UCSD-AML1 (cell line): ENCODE measurements around the gene GNAZ.
"Not testable (repeated sequence)": the region's sequence is repeated elsewhere in the genome, so short reads cannot be mapped to it uniquely, and the experiment has no call there.

Source experiments
- DNase-seq: peaks from one replicate; lab custom pipeline; 2025; ENCODE audit not compliant: unreplicated experiment; lab: John Stamatoyannopoulos, UW

The GNAZ gene

GRCh38 chr22:23130697-23131096 is 60.4 kb downstream of the GNAZ start:
- DNase-seq: no peak

GRCh38 chr22:23131931-23132330 is 61.6 kb downstream of the GNAZ start:
- DNase-seq: no peak

GRCh38 chr22:23132376-23133091 is 62.2 kb downstream of the GNAZ start:
- no peak for DNase-seq

- no peak for DNase-seq
Measured at GRCh38 chr22:23133922-23134321, 63.6 kb downstream of the GNAZ start.

GRCh38 chr22:23136991-23137390 is 66.7 kb downstream of the GNAZ start:
- DNase-seq: not testable (repeated sequence)

GRCh38 chr22:23137468-23137867 is 67.1 kb downstream of the GNAZ start:
- no peak for DNase-seq

- DNase-seq: peak; percentile 40
Measured at GRCh38 chr22:23137905-23138561, 67.7 kb downstream of the GNAZ start.

GRCh38 chr22:23138584-23139435 is 68.5 kb downstream of the GNAZ start:
- DNase-seq: no peak

- DNase-seq: no peak
Measured at GRCh38 chr22:23140385-23140784, 70.1 kb downstream of the GNAZ start.

- DNase-seq: no peak
Measured at GRCh38 chr22:23142546-23143105, 72.3 kb downstream of the GNAZ start.

GRCh38 chr22:23143119-23143518 is 72.8 kb downstream of the GNAZ start:
- no peak for DNase-seq

- no peak for DNase-seq
Measured at GRCh38 chr22:23144432-23144831, 74.1 kb downstream of the GNAZ start.

GRCh38 chr22:23144932-23145877 is 74.9 kb downstream of the GNAZ start, which contains the start of gene RAB36:
TSS of gene RAB36 (plus strand) at chr22:23145477. CDS start at chr22:23146617, 1,140 bp downstream.
- no peak for DNase-seq

- DNase-seq: no peak
Measured at GRCh38 chr22:23145878-23146470, 75.7 kb downstream of the GNAZ start.

- no peak for DNase-seq
Measured at GRCh38 chr22:23146478-23147205, 76.3 kb downstream of the GNAZ start.

- no peak for DNase-seq
Measured at GRCh38 chr22:23147617-23148387, 77.5 kb downstream of the GNAZ start.

GRCh38 chr22:23149743-23150238 is 79.5 kb downstream of the GNAZ start:
- no peak for DNase-seq

GRCh38 chr22:23150762-23151161 is 80.4 kb downstream of the GNAZ start:
- no peak for DNase-seq
